GM12875 (cell line): Measurements from ENCODE around the gene WDR26.

Experiments used
- H3K4me3 ChIP-seq: one replicate; pipeline ENCODE4 v1.5.1; 2011; ENCODE audit warnings: low read depth, low read length, control low read depth
- CTCF ChIP-seq: IDR thresholded peaks from 2 replicates; pipeline ENCODE4 v1.5.1; 2011; ENCODE audit warnings: low read depth, mild to moderate bottlenecking, control low read depth, inconsistent platforms, low read length, moderate library complexity, borderline replicate concordance; ENCODE audit not compliant: insufficient read depth

WDR26 gene

GRCh38 chr1:224392411-224393249 lies 42.0 kb downstream of the WDR26 start:
- H3K4me3 ChIP-seq = no peak overlapping the region
- no peak for TF ChIP-seq CTCF

GRCh38 chr1:224390517-224390916 lies 44.1 kb downstream of the WDR26 start:
- TF ChIP-seq CTCF = no peak
- H3K4me3 ChIP-seq = no peak overlapping the region

GRCh38 chr1:224387943-224388342 lies 46.7 kb downstream of the WDR26 start:
- no peak for TF ChIP-seq CTCF
- no peak overlapping the region for H3K4me3 ChIP-seq

GRCh38 chr1:224387302-224387912 lies 47.2 kb downstream of the WDR26 start:
- no peak for TF ChIP-seq CTCF
- H3K4me3 ChIP-seq = no peak overlapping the region

GRCh38 chr1:224383218-224383617 lies 51.4 kb downstream of the WDR26 start:
- H3K4me3 ChIP-seq = no peak overlapping the region
- TF ChIP-seq CTCF = no peak

- no peak overlapping the region for H3K4me3 ChIP-seq
- TF ChIP-seq CTCF = no peak
These were observed 52.6 kb downstream of the WDR26 start for GRCh38 chr1:224381880-224382548.

GRCh38 chr1:224380003-224380402 lies 54.6 kb downstream of the WDR26 start:
- no peak overlapping the region for H3K4me3 ChIP-seq
- no peak for TF ChIP-seq CTCF
